B cell (primary cell): ENCODE measurements around the gene ZDHHC14.
A peak's percentile ranks its signal among the peaks of the same experiment; 100 is the strongest.

Experiments
- EZH2 ChIP-seq: IDR thresholded peaks from 2 replicates; pipeline ENCODE4 v1.6.1; 2012; ENCODE audit warnings: borderline replicate concordance, low read depth, mild to moderate bottlenecking, moderate library complexity, low read length; ENCODE audit not compliant: insufficient read depth, poor library complexity, severe bottlenecking
- TF ChIP-seq, protein P1 (sequence below): fragments of 200-600 bp; IDR thresholded peaks from one replicate; pipeline ENCODE4 v1.8.0; 2022; ENCODE audit warnings: antibody characterized with exemption, mild to moderate bottlenecking

DNA sequence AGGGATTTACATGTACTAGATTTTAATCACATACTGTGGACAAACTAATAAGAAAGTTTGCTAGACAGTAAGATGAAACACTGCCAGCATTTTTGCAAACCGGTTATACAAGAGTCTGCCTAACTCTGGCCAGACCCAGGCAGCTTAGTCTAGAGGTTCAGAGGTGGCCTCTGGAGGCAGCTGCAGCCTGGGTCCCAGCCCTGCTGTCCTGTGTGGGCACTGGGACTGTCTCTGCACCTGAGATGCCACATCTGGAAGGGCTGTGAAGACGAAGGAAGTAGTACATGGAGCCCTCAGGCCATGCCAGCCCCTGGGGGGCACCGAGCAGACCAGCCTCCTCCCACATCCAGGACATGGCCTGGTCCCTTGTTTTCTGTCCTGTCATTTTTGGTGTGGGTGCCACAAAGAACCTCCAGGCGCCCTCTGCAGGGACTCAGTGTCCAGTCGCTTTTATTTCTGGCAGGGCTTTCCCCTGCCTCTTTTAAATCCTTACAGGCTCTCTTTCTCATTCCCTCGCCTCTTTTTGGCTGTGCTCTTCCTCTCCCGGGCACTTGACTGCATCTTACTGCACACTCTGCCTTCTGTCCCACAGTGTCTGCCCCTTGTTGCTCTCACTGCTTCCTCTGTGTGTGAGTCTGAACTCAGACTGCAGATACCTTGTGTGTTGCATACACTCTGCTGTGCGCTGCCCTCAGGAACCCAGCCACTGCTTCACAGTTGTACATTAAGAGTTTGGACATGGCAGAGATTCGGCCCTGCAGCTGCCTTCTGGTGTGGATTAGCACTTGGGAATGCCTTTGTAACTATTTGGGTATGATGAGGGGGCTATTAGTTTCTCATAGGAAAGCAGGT, 216.7 kb downstream of the ZDHHC14 start:
- TF ChIP-seq, protein P1, sequence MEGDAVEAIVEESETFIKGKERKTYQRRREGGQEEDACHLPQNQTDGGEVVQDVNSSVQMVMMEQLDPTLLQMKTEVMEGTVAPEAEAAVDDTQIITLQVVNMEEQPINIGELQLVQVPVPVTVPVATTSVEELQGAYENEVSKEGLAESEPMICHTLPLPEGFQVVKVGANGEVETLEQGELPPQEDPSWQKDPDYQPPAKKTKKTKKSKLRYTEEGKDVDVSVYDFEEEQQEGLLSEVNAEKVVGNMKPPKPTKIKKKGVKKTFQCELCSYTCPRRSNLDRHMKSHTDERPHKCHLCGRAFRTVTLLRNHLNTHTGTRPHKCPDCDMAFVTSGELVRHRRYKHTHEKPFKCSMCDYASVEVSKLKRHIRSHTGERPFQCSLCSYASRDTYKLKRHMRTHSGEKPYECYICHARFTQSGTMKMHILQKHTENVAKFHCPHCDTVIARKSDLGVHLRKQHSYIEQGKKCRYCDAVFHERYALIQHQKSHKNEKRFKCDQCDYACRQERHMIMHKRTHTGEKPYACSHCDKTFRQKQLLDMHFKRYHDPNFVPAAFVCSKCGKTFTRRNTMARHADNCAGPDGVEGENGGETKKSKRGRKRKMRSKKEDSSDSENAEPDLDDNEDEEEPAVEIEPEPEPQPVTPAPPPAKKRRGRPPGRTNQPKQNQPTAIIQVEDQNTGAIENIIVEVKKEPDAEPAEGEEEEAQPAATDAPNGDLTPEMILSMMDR, result peak; percentile 48
- TF ChIP-seq EZH2, result no peak
